ENCODE data around the gene GAPT.

The GAPT gene

DNA sequence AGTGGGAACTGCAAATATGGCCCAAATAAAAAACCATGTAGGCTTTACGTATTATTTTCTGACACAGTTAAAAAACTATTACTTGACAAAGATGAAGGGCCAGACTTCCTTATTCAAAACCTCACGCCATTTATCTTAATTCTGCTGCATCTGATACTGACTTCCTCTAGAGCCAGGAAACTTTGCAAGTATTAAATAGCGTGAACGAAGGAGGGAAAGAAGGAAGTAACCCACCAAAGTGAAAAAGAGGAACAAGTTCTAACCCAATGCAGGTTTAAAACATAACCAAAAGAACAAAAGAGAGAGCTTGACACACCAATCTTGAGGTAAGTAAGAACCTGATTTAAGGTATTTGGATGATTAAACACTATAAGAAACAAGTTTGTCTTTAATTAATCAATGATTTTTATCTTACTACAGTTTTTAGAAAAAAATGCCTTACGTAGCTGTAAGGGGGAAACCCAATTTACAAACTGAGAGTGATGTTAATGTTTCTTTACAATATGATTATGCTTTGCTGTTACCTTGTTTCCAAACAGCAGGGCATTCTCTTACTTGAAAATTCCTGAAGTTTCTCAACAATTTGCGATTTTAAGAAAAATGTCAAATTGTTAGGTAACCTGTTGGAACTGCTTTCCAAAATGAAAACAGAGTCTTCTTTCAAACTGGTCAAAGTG lies at the start of gene GAPT:
GAPT (plus strand) TSS at position 220 of the 677 bp plus-strand sequence. CDS start 3,102 bp downstream, outside the sequence.
- ChIA-PET POLR2A (no interaction called here), CTCF (no interaction called here)
- peak; percentile 19 for DNase-seq (ENCODE audit: extremely low spot score)
- TF ChIP-seq, protein P1, sequence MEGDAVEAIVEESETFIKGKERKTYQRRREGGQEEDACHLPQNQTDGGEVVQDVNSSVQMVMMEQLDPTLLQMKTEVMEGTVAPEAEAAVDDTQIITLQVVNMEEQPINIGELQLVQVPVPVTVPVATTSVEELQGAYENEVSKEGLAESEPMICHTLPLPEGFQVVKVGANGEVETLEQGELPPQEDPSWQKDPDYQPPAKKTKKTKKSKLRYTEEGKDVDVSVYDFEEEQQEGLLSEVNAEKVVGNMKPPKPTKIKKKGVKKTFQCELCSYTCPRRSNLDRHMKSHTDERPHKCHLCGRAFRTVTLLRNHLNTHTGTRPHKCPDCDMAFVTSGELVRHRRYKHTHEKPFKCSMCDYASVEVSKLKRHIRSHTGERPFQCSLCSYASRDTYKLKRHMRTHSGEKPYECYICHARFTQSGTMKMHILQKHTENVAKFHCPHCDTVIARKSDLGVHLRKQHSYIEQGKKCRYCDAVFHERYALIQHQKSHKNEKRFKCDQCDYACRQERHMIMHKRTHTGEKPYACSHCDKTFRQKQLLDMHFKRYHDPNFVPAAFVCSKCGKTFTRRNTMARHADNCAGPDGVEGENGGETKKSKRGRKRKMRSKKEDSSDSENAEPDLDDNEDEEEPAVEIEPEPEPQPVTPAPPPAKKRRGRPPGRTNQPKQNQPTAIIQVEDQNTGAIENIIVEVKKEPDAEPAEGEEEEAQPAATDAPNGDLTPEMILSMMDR (IDR thresholded peaks at IDR 0.05; ENCODE audit: control extremely low read depth, extremely low read depth, low read depth, missing control alignments) = no peak

DNA sequence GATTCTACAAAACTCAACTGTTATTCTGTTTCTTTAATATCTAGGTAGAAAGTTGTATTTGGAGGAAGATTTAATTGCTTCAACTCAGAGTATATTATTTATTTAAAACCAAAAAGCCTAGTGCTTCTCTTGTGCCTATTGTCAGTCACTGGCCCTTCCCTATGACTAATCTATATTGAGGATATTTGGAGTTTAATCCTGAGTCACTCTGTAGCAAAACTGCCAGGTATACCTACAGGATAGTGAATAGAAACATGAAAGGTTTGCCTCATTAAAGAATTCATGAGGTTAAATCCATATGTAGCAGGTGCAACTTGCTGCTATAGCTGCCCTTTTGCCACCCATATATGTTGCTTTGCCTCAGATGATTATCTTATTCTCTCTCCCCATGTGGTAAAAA lies 46.4 kb upstream of the GAPT start:
- TF ChIP-seq, protein P1 (IDR thresholded peaks at IDR 0.05; ENCODE audit: control extremely low read depth, extremely low read depth, low read depth, missing control alignments) = no peak
- CTCF ChIA-PET = no interaction called here
- DNase-seq (ENCODE audit: extremely low spot score) = no peak
- POLR2A ChIA-PET = no interaction called here

DNA sequence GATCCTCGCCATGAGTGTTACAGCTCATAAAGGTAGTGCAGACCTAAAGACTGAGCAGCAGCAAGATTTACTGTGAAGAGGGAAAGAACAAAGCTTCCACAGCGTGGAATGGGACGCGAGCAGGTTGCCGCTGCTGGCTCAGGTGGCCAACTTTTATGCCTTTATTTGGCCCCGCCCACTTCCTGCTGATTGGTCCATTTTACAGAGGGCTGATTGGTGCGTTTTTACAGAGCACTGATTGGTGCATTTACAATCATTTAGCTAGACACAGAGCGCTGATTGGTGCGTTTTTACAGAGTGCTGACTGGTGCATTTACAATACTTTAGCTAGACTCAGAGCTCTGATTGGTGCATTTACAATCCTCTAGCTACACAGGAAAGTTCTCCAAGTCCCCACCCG lies 45.2 kb upstream of the GAPT start:
- CTCF ChIA-PET = interaction anchor here (2.3 kb wide), 1 partner anchor 15 kb away, joined by 10 read pairs; no protein-coding TSS in a partner anchor
- POLR2A ChIA-PET = no interaction called here
- DNase-seq (ENCODE audit: extremely low spot score) = no peak
- TF ChIP-seq, protein P1 (IDR thresholded peaks at IDR 0.05; ENCODE audit: control extremely low read depth, extremely low read depth, low read depth, missing control alignments) = no peak

DNA sequence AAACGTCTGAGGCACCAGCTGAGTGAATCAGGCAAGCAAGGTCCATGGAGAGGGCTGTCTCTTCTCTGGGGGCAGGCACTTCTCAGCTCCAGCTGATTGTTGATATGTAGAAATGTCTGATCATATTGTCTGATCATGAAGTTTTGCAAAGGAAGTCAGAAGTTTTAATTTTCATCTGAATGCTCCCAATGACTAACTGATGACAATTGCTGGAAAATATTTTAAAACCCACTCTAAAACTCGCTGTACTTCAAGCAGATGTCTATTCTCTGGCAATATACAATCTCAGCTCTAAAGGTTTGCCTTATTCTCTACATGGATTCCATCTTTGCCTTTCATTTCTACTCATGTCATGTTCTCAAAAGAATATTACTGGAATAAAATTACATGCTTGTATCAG lies 44.0 kb upstream of the GAPT start:
- TF ChIP-seq, protein P1 (IDR thresholded peaks at IDR 0.05; ENCODE audit: control extremely low read depth, extremely low read depth, low read depth, missing control alignments) = no peak
- ChIA-PET CTCF (interaction anchor here (2.3 kb wide), 1 partner anchor 14 kb away, joined by 10 read pairs; no protein-coding TSS in a partner anchor), POLR2A (no interaction called here)
- DNase-seq (ENCODE audit: extremely low spot score) = no peak

DNA sequence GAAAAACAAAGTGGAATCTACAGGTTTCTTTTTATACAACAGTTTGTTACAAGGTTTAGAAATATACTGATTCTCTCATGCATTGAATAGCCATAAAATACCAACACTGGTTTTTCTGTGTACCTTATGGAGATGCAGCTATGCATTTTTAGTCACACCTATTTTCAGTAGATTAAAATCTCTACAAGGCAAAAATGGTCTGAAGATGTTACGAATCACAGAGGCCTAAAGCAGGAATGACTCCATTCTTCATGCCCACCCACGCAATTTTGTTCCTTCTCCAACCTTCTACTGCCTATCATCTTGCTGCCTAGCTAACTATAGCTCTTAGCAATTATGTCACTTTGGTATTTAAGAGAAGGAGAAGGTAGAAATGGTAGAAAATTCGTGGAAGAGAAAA lies 41.2 kb upstream of the GAPT start:
- TF ChIP-seq, protein P1 (IDR thresholded peaks at IDR 0.05; ENCODE audit: control extremely low read depth, extremely low read depth, low read depth, missing control alignments) = no peak
- ChIA-PET POLR2A (no interaction called here), CTCF (no interaction called here)
- DNase-seq (ENCODE audit: extremely low spot score) = no peak

DNA sequence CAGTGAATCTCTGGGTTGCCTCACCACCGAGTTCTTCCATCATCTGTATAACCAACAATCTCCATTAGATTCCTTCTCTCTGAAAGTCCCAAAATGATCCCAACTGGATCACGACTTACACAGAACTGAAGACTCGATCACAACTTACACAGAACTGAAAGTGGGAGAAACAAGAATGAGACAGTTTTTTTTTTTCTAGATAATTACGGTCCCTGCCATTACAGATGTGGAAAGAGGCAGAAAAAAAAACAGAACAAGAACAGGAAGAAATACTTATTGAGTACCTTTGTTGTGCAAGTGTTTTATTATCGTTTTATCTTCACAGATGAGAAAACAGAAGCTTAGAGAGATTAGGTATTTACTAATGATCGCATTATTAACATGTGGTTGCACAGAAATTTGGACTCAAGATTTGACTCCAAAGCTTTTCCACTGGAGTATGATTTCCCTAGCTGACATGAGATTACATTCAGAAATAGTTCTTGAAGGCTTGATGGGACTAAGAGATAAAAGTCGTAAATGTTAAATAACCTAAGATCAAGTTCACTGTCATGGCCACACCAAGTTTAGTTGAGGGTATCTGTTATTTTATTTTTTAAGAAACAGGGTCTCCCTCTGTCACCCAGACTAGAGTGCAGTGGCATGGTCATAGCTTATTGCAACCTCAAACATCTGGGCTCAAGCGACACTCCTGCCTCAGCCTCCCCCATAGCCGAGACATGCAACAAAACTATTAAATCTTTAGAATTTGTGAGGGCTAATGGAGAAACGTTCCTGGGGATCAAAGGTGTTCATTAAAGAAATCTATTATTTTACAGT lies 40.2 kb upstream of the GAPT start:
- ChIA-PET POLR2A (no interaction called here), CTCF (interaction anchor here (1.0 kb wide), 1 partner anchor 10 kb away, joined by 3 read pairs; no protein-coding TSS in a partner anchor)
- TF ChIP-seq, protein P1 (IDR thresholded peaks at IDR 0.05; ENCODE audit: control extremely low read depth, extremely low read depth, low read depth, missing control alignments) = no peak
- no peak for DNase-seq (ENCODE audit: extremely low spot score)
